Measurements from ENCODE around the gene TTC19.
A peak's percentile ranks its signal among the peaks of the same experiment; 100 is the strongest.
"Not testable (repeated sequence)": the region's sequence is repeated elsewhere in the genome, so short reads cannot be mapped to it uniquely, and the experiment has no call there.

TTC19 gene

GRCh38 chr17:16040710-16041251, 41.2 kb downstream of the TTC19 start:
- no peak for TF ChIP-seq CTCF (IDR thresholded peaks at IDR 0.05; ENCODE audit: low read depth, low read length)
- peak; percentile 34 to 80 for DNase-seq (ENCODE audit: low read depth in 2 of 2)
- no peak overlapping the region for H3K4me3 ChIP-seq (replicated peaks in 1 of 2; ENCODE audit: low read depth in 2 of 2, low read length in 2 of 2)

GRCh38 chr17:16044487-16044886, 44.9 kb downstream of the TTC19 start:
- no peak for TF ChIP-seq CTCF (IDR thresholded peaks at IDR 0.05; ENCODE audit: low read depth, low read length)
- no peak for DNase-seq (ENCODE audit: low read depth in 2 of 2)
- H3K4me3 ChIP-seq (replicated peaks in 1 of 2; ENCODE audit: low read depth in 2 of 2, low read length in 2 of 2): no peak overlapping the region

- peak in 1 of 2 donors; percentile 27 for DNase-seq (ENCODE audit: low read depth in 2 of 2)
- H3K4me3 ChIP-seq (replicated peaks in 1 of 2; ENCODE audit: low read depth in 2 of 2, low read length in 2 of 2): no peak overlapping the region
- no peak for TF ChIP-seq CTCF (IDR thresholded peaks at IDR 0.05; ENCODE audit: low read depth, low read length)
Measured at GRCh38 chr17:16046966-16047365, 47.3 kb downstream of the TTC19 start.

- TF ChIP-seq CTCF (IDR thresholded peaks at IDR 0.05; ENCODE audit: low read depth, low read length): no peak
- no peak overlapping the region for H3K4me3 ChIP-seq (replicated peaks in 1 of 2; ENCODE audit: low read depth in 2 of 2, low read length in 2 of 2)
- DNase-seq (ENCODE audit: low read depth in 2 of 2): no peak
Measured at GRCh38 chr17:16048811-16049449, 49.3 kb downstream of the TTC19 start.

- H3K4me3 ChIP-seq (replicated peaks in 1 of 2; ENCODE audit: low read depth in 2 of 2, low read length in 2 of 2): no peak overlapping the region
- DNase-seq (ENCODE audit: low read depth in 2 of 2): no peak
- TF ChIP-seq CTCF (IDR thresholded peaks at IDR 0.05; ENCODE audit: low read depth, low read length): no peak
Measured at GRCh38 chr17:16050844-16051243, 51.2 kb downstream of the TTC19 start.

- DNase-seq (ENCODE audit: low read depth in 2 of 2): peak; percentile 44 to 68
- no peak for TF ChIP-seq CTCF (IDR thresholded peaks at IDR 0.05; ENCODE audit: low read depth, low read length)
- H3K4me3 ChIP-seq (replicated peaks in 1 of 2; ENCODE audit: low read depth in 2 of 2, low read length in 2 of 2): no peak overlapping the region
Measured at GRCh38 chr17:16052486-16052885, 52.9 kb downstream of the TTC19 start.

GRCh38 chr17:16055139-16055538, 55.5 kb downstream of the TTC19 start:
- H3K4me3 ChIP-seq (replicated peaks in 1 of 2; ENCODE audit: low read depth in 2 of 2, low read length in 2 of 2); DNase-seq (ENCODE audit: low read depth in 2 of 2): not testable (repeated sequence)
